Endometrium (tissue), 2 donors: ENCODE measurements around the gene CCDC89.

Experiments
- FAIRE-seq: peaks from 2 replicates; lab custom pipeline; 2012; peaks lifted over from hg19 to GRCh38; lab: Jason Lieb, UNC
- donor health status: control.
- donor health status: control.

CCDC89 gene

GRCh38 chr11:85685820-85686459, at the start of gene CCDC89:
Gene CCDC89 (minus strand): TSS chr11:85686195. CDS start chr11:85686130, 65 bp downstream.
- peak; percentile 97 for FAIRE-seq

GRCh38 chr11:85732965-85733364, 47.0 kb upstream of the CCDC89 start:
- no peak for FAIRE-seq

- FAIRE-seq, result no peak
Measured at GRCh38 chr11:85726381-85726780, 40.4 kb upstream of the CCDC89 start.

GRCh38 chr11:85725510-85726258, 39.7 kb upstream of the CCDC89 start:
- peak; percentile 72 for FAIRE-seq

- no peak for FAIRE-seq
Measured at GRCh38 chr11:85724748-85725465, 38.9 kb upstream of the CCDC89 start.

GRCh38 chr11:85723088-85723487, 37.1 kb upstream of the CCDC89 start:
- no peak for FAIRE-seq

- FAIRE-seq, result no peak
Measured at GRCh38 chr11:85721191-85721590, 35.2 kb upstream of the CCDC89 start.

GRCh38 chr11:85718991-85719807, 33.2 kb upstream of the CCDC89 start:
- no peak for FAIRE-seq

- no peak for FAIRE-seq
Measured at GRCh38 chr11:85718126-85718943, 32.3 kb upstream of the CCDC89 start.

GRCh38 chr11:85717429-85717828, 31.4 kb upstream of the CCDC89 start:
- FAIRE-seq, result no peak

- FAIRE-seq, result no peak
Measured at GRCh38 chr11:85712953-85713352, 27.0 kb upstream of the CCDC89 start.

GRCh38 chr11:85710917-85711316, 24.9 kb upstream of the CCDC89 start:
- no peak for FAIRE-seq

- no peak for FAIRE-seq
Measured at GRCh38 chr11:85709941-85710702, 24.1 kb upstream of the CCDC89 start.

- FAIRE-seq, result no peak
Measured at GRCh38 chr11:85705800-85706199, 19.8 kb upstream of the CCDC89 start.

- FAIRE-seq, result no peak
Measured at GRCh38 chr11:85704967-85705366, 19.0 kb upstream of the CCDC89 start.

GRCh38 chr11:85699957-85700741, 14.2 kb upstream of the CCDC89 start:
- FAIRE-seq, result no peak

GRCh38 chr11:85698195-85698594, 12.2 kb upstream of the CCDC89 start:
- FAIRE-seq, result no peak

GRCh38 chr11:85697747-85698146, 11.8 kb upstream of the CCDC89 start:
- FAIRE-seq, result no peak

GRCh38 chr11:85695546-85695945, 9.6 kb upstream of the CCDC89 start:
- FAIRE-seq, result no peak
